Left forelimb (tissue), 1 donor: Measurements from ENCODE around the gene ZSWIM3.
A peak's percentile ranks its signal among the peaks of the same experiment; 100 is the strongest.
"Not testable (repeated sequence)": the region's sequence is repeated elsewhere in the genome, so short reads cannot be mapped to it uniquely, and the experiment has no call there.

Experiments used
- DNase-seq: peaks from one replicate; pipeline ENCODE4 v3.0.0-alpha.2; 2018; ENCODE audit warnings: low spot score

Gene ZSWIM3

DNA sequence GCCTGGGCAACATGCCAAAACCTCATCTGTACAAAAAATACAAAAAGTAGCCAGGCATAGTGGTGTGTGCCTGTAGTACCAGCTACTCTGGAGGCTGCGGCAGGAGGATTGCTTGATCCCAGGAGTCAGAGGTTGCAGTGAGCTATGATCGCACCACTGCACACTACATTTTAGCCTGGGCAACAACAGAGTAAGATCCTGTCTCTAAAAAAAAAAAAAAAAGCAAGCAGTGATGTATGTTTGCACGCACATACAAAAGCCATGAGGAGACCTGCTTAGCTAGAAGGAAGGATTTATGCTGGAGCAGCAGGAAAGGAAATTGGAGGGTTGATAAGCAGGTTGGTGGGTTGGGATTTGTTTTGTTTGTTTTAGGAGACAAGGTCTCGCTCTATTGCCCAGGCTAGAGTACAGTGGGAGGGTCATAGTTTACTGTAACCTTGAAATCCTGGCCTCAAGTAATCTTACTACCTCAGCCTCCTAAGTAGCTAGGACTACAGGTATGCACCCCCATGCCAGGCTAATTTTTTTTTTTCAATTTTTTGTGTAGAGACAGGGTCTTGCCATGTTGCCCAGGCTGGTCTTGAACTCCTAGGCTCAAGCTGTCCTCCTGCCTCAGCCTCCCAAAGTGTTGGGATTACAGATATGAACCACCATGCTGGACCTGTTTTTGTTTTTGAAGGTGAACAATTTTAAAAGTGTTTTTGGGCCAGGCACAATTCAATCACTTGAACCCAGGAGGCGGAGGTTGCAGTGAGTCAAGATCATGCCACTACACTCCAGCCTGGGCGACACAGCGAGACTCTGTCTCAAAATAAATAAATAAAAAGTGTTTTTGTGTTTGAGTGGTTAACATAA is 4.0 kb downstream of the ZSWIM3 start:
- no peak for DNase-seq

DNA sequence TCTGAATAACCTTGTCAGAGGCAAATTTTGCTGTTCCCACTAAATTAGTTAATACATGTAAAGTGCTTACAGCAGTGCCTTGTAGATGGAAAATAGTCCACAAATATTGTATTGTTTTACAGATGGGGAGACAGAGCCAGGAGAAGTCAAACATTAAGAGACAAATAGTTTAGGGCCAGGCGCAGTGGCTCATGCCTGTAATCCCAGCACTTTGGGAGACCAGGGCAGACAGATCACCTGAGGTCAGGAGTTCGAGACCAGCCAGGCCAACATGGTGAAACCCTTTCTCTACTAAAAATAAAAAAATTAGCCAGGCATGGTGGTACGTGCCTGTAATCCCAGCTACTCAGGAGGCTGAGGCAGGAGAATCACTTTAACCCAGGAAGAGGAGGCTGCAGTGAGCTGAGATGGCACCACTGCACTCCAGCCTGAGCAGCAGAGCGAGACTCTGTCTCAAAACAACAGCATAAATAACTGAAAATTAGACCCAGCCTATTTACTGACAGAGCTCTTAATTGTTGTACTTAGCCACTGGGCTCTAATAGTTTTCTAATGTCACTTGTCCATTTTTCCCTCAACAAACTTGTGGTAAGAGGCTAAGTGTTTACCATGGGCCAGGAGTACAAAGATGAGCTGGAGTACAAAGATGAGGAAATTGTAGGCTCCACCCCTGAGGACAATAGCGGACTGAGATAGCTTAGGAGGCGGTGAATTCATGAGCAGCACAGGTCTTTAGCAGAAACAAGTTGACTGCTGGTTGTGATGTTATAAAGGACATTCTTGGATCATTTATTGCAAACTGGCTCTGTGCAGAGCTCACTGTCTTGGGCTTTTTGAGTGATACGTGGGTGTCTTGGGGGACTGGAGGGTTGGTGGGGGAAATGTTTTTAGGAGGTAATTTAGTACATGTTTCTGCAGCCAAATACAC is 6.4 kb downstream of the ZSWIM3 start:
- no peak for DNase-seq

DNA sequence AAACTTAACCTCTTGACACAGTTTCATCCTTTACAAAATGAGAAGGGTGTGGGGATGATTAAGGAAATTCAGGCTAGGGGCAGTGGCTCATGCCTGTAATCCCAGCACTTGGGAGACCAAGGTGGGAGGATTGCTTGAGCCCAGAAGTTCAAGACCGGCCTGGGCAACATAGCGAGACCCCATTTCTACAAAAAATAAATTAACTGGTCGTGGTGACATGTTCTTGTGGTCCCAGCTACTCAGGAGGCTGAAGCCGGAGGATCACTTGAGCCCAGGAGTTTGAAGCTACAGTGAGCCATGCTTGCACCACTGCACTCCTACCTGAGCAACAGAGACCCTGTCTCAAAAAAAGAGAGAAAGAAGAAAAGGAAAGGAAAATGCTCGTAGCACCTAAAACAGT is 9.0 kb downstream of the ZSWIM3 start:
- no peak for DNase-seq

- no peak for DNase-seq
These were observed 9.9 kb downstream of the ZSWIM3 start for GRCh38 chr20:45867136-45867818.

- DNase-seq: no peak
These were observed 10.4 kb downstream of the ZSWIM3 start for GRCh38 chr20:45867819-45868176.

DNA sequence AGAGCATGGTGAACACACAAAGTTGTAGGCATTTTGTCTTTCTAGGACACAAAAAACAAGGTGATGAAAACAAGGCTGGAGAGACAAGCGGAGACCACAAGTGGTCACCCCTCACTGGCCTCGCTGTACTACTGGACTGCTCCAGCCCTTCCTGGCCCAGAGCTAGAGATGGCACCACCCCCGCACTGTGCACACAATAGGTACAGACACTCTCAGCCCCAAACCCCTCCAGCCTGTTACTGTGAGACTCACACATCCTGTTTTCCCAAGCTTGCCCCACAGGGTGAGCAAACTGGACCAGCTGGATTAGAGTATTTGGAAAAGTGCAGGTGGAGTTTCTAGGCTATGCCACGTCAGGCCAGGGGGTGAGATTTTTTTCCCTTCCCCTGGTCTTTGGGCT is 15.2 kb downstream of the ZSWIM3 start:
- no peak for DNase-seq

- no peak for DNase-seq
These were observed 16.1 kb downstream of the ZSWIM3 start for GRCh38 chr20:45873409-45874103.

GRCh38 chr20:45874104-45874481 is 16.7 kb downstream of the ZSWIM3 start:
- not testable (repeated sequence) for DNase-seq

DNA sequence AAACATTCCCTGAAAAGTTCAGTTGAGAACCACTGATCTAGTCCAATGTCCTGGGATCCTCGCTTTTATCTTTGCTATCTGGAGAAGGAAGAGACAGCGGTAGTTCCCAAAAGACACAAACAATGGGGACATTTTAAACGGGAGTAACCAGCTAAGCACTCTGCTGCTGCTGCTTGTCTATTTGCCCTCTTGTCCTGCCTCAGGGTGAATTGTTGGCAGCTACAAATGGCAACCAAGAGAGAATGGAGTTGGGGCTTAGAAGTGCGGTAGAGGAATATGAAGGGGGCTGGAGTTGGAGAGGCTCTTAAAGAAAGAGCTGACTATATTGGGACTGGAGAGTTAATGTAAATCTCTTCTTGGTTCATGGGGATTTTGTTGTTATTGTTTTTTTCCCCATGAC is 17.2 kb downstream of the ZSWIM3 start:
- no peak for DNase-seq

DNA sequence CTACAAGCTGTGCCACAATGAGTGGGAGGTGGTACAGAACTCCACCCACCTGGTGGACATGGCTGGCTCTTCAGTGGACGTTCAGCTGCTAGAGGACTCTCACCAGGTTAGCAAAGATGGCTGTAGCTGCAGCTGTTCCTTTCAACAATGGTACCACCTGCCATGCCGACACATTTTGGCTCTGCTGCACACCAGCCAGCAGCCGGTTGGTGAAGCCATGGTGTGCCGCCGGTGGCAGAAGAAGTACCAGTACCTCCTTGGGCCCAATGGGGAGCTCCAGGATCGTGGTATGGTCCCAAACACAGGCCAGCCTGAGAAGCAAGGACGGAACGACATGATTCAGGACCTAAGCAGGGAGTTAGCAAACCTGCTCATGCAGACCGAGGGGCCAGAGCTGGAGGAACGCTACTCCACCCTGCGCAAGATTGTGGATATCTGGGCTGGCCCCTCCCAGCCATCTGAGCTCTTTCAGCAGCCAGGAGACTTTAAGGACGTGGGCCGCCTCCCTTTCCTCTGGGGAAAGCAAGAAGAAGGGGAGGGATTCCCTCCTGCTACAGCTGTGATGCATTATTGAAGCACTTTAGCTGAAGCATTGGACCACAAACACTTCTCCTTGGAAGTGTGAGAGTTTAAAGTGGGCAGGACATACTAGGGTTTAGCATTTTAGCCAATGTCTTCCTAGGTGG is 20.8 kb downstream of the ZSWIM3 start:
- DNase-seq: no peak

DNA sequence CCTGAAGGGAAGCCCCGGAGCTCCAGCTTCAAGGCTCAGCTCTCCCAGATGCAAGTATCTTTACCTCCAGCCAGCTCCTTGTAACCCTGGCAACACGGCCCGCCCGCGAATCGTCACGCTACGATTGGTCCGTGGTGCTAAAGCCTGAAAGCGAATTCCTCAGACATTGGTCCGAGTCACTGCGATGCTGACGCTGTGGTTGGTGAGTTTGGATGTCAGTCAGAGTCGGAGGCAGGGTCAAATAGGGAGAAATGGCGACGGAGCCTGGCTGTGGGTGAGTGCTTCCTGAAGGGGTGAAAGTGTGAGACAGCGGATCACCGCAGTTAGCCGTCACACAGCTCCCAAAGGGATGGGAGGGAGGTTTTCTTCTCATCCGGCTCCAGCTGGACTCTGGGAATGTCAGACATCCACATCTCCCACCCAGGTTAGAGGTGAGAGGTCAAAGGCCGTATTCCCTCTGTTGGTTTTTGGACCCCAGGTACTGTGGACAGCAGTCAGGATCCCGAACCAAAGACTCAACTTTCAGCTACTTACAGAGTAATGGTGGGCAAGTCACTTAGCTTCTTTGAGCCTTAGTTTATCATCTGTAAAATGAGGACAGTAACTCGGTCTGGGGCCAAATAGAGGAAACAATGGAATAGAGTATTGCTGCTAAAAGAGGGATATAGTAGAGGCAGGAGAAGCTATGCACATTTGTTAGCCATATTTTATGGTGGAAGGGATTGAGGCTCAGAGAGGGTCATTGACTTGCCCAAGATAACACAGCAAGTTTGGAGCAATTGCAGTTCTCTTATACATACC is 23.8 kb downstream of the ZSWIM3 start, which contains the start of gene ZSWIM1:
ZSWIM1 (plus strand) TSS at position 240 of the 801 bp plus-strand sequence. CDS start 1,366 bp downstream, outside the sequence.
- DNase-seq: peak; percentile 99

DNA sequence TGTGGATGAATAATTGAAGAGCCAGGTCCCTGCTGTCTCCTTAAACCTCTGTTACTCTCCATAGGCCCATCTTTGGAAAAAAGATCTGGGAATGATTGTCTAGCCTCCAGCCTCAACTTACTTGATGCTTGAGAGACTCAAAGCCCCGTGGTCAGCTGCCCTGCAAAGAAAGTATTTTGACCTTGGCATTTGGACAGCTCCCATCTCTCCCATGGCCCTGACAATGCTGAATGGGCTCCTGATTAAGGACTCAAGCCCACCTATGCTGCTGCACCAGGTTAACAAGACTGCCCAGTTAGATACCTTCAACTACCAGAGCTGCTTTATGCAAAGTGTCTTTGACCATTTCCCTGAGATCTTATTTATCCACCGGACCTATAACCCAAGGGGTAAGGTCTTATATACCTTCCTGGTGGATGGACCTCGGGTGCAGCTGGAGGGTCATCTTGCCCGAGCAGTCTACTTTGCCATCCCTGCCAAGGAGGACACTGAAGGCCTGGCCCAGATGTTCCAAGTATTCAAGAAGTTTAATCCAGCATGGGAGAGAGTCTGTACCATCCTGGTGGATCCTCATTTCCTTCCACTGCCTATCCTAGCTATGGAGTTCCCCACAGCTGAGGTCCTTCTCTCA is 25.2 kb downstream of the ZSWIM3 start:
- DNase-seq: no peak

DNA sequence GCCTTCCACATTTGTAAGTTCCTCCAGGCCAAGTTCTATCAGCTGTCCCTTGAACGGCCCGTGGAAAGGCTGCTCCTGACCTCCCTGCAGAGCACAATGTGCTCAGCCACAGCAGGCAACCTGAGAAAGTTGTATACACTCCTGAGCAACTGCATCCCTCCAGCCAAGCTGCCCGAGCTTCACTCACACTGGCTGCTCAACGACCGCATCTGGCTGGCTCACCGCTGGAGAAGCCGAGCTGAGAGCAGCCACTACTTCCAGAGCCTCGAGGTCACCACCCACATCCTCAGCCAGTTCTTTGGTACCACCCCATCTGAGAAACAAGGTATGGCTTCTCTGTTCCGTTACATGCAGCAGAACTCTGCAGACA is 25.7 kb downstream of the ZSWIM3 start:
- DNase-seq: no peak

- no peak for DNase-seq
These were observed 29.4 kb downstream of the ZSWIM3 start for GRCh38 chr20:45886590-45887345.

DNA sequence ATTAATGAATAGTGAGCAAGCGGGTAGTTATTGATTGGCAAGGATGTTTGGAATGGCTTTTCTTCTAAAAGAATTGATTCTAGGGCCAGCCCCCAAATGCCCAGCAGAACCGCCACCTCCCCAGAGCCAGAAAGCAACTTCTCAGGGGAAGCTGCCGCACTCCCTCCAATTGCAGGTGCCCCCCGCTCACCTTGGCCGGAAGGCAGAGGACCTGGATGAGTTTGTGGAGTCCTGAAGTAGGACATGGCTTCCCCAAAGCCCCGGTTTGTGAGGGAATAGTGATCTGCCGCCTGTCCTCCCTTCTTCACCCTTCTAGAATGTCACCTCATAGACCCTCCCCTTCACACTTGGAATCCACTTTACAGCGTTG is 29.9 kb downstream of the ZSWIM3 start, which contains the start of gene SPATA25:
SPATA25 (minus strand) TSS at position 277 of the 370 bp plus-strand sequence; CDS start at position 245, 32 bp downstream.
- DNase-seq: no peak

DNA sequence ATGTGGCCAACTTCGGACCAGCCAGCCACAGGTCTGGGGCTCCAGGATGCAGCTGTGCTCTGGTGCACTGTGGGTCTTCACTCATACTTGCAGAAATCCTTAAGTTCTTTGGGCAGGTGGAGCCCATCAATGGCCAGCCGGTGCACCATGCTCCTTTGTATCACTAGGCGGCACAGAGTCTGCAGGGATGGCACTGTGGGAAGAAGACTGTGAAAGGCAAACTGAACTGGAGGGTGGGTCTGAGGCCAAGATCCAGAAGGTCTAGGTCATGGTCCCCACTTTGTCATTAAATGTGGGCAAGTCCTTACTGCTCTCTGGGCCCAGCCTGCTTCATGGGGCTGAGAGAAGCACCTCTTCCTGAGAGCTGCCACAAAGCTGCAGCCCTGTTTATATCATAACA is 31.3 kb downstream of the ZSWIM3 start:
- no peak for DNase-seq

GRCh38 chr20:45890077-45890984 is 32.9 kb downstream of the ZSWIM3 start:
- peak; percentile 88 for DNase-seq
